ENCODE measurements around the gene RASAL1. TPM values are rescaled to one million over a fixed set of nuclear protein-coding genes. Genes with fewer than 3 reads are reported as not detected.
A peak's percentile ranks its signal among the peaks of the same experiment; 100 is the strongest.

RASAL1 gene
- total and polyA plus RNA-seq, 7 experiments from 2014 or later: 0.19 to 2.1 (median 1.4) TPM

DNA sequence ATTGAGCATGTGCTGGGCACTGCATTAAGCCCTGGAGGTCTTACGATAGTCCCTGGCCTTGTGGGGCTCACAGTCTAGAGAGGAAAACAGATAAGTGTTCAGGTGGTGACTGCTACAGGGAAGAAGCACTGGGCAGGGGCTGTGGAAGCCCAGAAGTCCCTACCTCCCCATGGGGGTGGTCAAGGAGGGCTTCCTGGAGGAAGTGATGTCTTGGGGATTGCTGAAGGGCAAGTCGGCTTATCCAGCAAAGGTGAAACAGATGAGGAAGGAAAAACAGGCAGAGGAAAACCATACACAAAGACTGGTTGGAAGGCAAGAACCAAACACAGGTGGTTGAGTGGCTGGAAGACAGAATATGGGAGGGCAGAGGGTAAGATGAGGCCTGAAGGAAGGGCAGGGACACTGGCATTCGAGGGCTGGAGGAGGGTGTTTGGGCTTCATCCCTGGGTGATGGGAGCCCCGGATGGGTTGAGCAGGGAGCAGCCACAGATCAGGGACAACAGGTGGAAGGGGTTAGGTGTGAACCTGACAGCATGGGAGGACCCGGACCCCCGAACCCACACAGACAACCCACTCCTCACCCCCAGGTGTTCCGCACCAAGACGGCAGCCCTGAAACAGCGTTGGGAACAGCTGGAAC is 16.8 kb upstream of the RASAL1 start:
- Mint-ChIP-seq H3K4me1 (peaks cover 0 to 27% (median 25%) of the 10 kb centered on the region in 7 donors), H3K4me3 (peak overlapping the region; percentile 76 to 88 (median 86))
- H3K4me3 ChIP-seq (ENCODE audit: low read length): peak overlapping the region; percentile 75

DNA sequence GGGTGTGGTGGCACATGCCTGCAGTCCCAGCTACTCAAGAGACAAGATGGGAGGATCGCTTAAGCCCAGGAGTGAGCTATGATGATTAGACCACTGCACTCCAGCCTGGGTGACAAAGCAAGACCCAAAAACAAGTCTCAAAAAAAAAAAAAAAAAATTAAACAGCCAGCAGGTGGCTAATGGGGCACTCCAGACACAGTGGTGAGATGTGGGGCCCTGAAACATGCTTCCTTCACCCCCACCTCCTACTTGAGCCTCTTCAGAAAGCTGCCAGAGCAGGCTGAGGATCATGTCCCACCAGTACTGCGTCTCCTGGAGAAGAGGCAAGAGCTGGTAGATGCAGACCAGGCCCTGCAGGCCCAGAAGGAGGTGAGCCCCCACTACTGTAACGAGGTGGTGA is 16.1 kb upstream of the RASAL1 start:
- Mint-ChIP-seq H3K27ac (peak overlapping the region in 6 of 9 donors; percentile 57 to 93 (median 84)), H3K27me3 (peaks cover 0 to 44% (median 0%) of the 10 kb centered on the region in 5 donors), H3K36me3 (peaks cover 0 to 6% (median 3%) of the 10 kb centered on the region in 5 donors), H3K4me1 (peaks cover 0 to 27% (median 21%) of the 10 kb centered on the region in 7 donors), H3K4me3 (peak overlapping the region in 9 of 10 donors; percentile 76 to 88 (median 85)), H3K9me3 (peaks cover 0 to 8% (median 5%) of the 10 kb centered on the region in 11 donors)
- Histone ChIP-seq H3K9me3 (ENCODE audit: control insufficient read depth in 2 of 3, low read length in 3 of 3) (no peaks in the 10 kb centered on the region), H3K4me1 (ENCODE audit: control insufficient read depth in 2 of 2, insufficient read depth in 2 of 2, low read length in 2 of 2) (peaks cover 0 to 19% of the 10 kb centered on the region in 2 donors), H3K36me3 (ENCODE audit: control insufficient read depth in 2 of 3, insufficient read depth in 3 of 3, low read length in 3 of 3) (no peaks in the 10 kb centered on the region), H3K27me3 (ENCODE audit: control insufficient read depth in 2 of 2, insufficient read depth in 2 of 2, low read length in 2 of 2) (no peaks in the 10 kb centered on the region), H3K4me3 (ENCODE audit: low read length) (no peak overlapping the region), H3K27ac (ENCODE audit: low read depth, low read length) (no peak overlapping the region)
- ATAC-seq: no peak
- intact Hi-C loops (cut with micrococcal nuclease): loop anchor here (2.0 to 10.0 kb wide), 5 partner anchors 53 to 247 kb away; partner anchors contain the start of genes OAS1 (in 1 of the 2) and TPCN1 (in 1 of the 2)
- ChIA-PET CTCF (interaction anchor here (0.7 kb wide), 1 partner anchor 15 kb away, joined by 3 read pairs; no protein-coding TSS in a partner anchor), POLR2A (interaction anchor here (0.6 to 1.3 kb wide), 2 partner anchors 33 to 86 kb away, joined by 3 to 4 read pairs; partner anchors contain the start of genes DDX54 and RITA1)
- DNase-seq: no peak

More for the DNA sequence above, 16.8 kb upstream of the RASAL1 start:
- Histone ChIP-seq H3K27ac (ENCODE audit: low read depth, low read length) (no peak overlapping the region), H3K4me1 (ENCODE audit: control insufficient read depth in 2 of 2, insufficient read depth in 2 of 2, low read length in 2 of 2) (peaks cover 0 to 19% of the 10 kb centered on the region in 2 donors), H3K36me3 (ENCODE audit: control insufficient read depth in 2 of 3, insufficient read depth in 3 of 3, low read length in 3 of 3) (peaks cover 0 to 4% (median 0%) of the 10 kb centered on the region in 3 experiments), H3K9me3 (ENCODE audit: control insufficient read depth in 2 of 3, low read length in 3 of 3) (no peaks in the 10 kb centered on the region), H3K27me3 (ENCODE audit: control insufficient read depth in 2 of 2, insufficient read depth in 2 of 2, low read length in 2 of 2) (no peaks in the 10 kb centered on the region)
- Mint-ChIP-seq H3K27me3 (peaks cover 0 to 40% (median 0%) of the 10 kb centered on the region in 5 donors), H3K9me3 (peaks cover 0 to 4% (median 2%) of the 10 kb centered on the region in 11 donors), H3K27ac (peak overlapping the region in 8 of 9 donors; percentile 40 to 93 (median 84)), H3K36me3 (peaks cover 0 to 4% (median 3%) of the 10 kb centered on the region in 5 donors)
- CTCF ChIA-PET: interaction anchor here (0.9 to 1.9 kb wide), 3 partner anchors 15 to 159 kb away, joined by 3 to 7 read pairs (median 3); no protein-coding TSS in a partner anchor
- ATAC-seq (no peak), DNase-seq (no peak)
- POLR2A ChIA-PET: interaction anchor here (1.3 kb wide), 1 partner anchor 33 kb away, joined by 4 read pairs; the partner anchor contains the start of genes DDX54 and RITA1
- intact Hi-C loops (cut with micrococcal nuclease): loop anchor here (2.0 to 10.0 kb wide), 5 partner anchors 54 to 248 kb away; partner anchors contain the start of genes OAS1 (in 1 of the 2) and TPCN1 (in 1 of the 2)

DNA sequence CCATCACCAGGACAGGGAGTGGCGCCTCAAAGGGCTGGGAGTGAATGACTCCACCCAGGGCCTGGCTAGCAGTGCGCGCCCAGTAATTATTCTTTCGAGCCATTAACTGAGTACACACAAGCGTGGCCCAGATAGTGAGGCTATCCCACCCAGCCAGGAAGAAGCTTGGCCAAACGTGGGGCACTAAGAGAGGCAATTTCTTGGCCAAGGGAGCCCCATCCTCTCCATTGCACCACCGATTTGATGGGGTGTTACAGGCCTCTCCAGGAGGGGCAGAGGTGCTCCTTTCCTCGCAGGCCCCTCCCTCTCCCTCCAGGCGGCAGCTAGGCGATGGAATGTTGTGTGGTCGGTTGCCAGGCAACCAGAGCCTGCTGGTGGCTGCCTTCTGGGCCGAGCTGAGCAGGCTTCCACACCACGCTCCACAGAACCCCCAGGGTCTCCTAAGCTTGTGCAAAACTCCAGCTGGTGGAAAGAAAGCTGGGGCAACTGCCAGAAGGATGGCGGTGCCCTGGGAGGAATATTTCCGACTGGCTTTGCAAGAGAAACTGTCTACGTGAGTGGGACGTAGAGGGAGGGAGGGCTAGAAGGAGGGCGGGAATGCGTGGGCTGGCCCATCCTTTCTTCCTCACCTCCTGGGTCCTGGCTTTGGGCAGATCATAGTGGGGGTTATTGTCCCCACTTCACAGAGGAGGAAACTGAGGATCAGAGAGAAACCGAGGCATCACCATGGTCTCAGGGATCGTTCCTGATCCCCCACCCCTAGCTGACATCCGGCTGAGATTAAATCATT is 14.0 kb upstream of the RASAL1 start, which contains the start of gene CFAP73:
TSS of gene CFAP73 (plus strand) at position 364 of the 790 bp plus-strand sequence. CDS start at position 498, 134 bp downstream.
- H3K27me3 ChIP-seq (ENCODE audit: control insufficient read depth in 2 of 2, insufficient read depth in 2 of 2, low read length in 2 of 2): no peaks in the 10 kb centered on the region
- ATAC-seq (no peak), DNase-seq (peak in 1 of 9 donors; percentile 41)
- H3K4me3 ChIP-seq (ENCODE audit: low read length): no peak within 1 kb of the TSS
- Mint-ChIP-seq H3K27me3 (peaks cover 0 to 42% (median 0%) of the 10 kb centered on the region in 5 donors), H3K4me3 (no peak within 1 kb of the TSS), H3K36me3 (peaks cover 0 to 6% (median 0%) of the 10 kb centered on the region in 5 donors), H3K4me1 (peaks cover 0 to 22% (median 19%) of the 10 kb centered on the region in 7 donors), H3K27ac (no peak within 1 kb of the TSS), H3K9me3 (peaks cover 0 to 14% (median 5%) of the 10 kb centered on the region in 11 donors)
- no peaks in the 10 kb centered on the region for H3K36me3 ChIP-seq (ENCODE audit: control insufficient read depth in 2 of 3, insufficient read depth in 3 of 3, low read length in 3 of 3)
- intact Hi-C loops (cut with micrococcal nuclease): loop anchor here in 1 of 2 donors (10.0 kb wide), 1 partner anchor 245 kb away; the partner anchor contains the start of gene OAS1
- no peak within 1 kb of the TSS for H3K27ac ChIP-seq (ENCODE audit: low read depth, low read length)
- POLR2A ChIA-PET: no interaction called here
- CTCF ChIA-PET: interaction anchor here (0.5 kb wide), 1 partner anchor 236 kb away, joined by 3 read pairs; no protein-coding TSS in a partner anchor
- no peaks in the 10 kb centered on the region for H3K9me3 ChIP-seq (ENCODE audit: control insufficient read depth in 2 of 3, low read length in 3 of 3)
- peaks cover 0 to 13% of the 10 kb centered on the region in 2 donors for H3K4me1 ChIP-seq (ENCODE audit: control insufficient read depth in 2 of 2, insufficient read depth in 2 of 2, low read length in 2 of 2)

GRCh38 chr12:113146999-113147398 is 11.4 kb upstream of the RASAL1 start:
- Mint-ChIP-seq H3K9me3 (peaks cover 0 to 14% (median 5%) of the 10 kb centered on the region in 11 donors), H3K27ac (no peak overlapping the region), H3K36me3 (peaks cover 0 to 6% (median 0%) of the 10 kb centered on the region in 5 donors), H3K27me3 (peaks cover 0 to 26% (median 0%) of the 10 kb centered on the region in 5 donors), H3K4me1 (peaks cover 0 to 4% (median 2%) of the 10 kb centered on the region in 7 donors), H3K4me3 (no peak overlapping the region)
- Histone ChIP-seq H3K36me3 (ENCODE audit: control insufficient read depth in 2 of 3, insufficient read depth in 3 of 3, low read length in 3 of 3) (no peaks in the 10 kb centered on the region), H3K27me3 (ENCODE audit: control insufficient read depth in 2 of 2, insufficient read depth in 2 of 2, low read length in 2 of 2) (no peaks in the 10 kb centered on the region), H3K4me3 (ENCODE audit: low read length) (no peak overlapping the region), H3K4me1 (ENCODE audit: control insufficient read depth in 2 of 2, insufficient read depth in 2 of 2, low read length in 2 of 2) (no peaks in the 10 kb centered on the region), H3K27ac (ENCODE audit: low read depth, low read length) (no peak overlapping the region), H3K9me3 (ENCODE audit: control insufficient read depth in 2 of 3, low read length in 3 of 3) (no peaks in the 10 kb centered on the region)
- CTCF ChIA-PET: no interaction called here
- DNase-seq (no peak), ATAC-seq (no peak)
- intact Hi-C loops (cut with micrococcal nuclease): no loop called here
- POLR2A ChIA-PET: interaction anchor here (0.7 kb wide), 1 partner anchor 790 kb away, joined by 4 read pairs; no protein-coding TSS in a partner anchor

- Histone ChIP-seq H3K36me3 (ENCODE audit: control insufficient read depth in 2 of 3, insufficient read depth in 3 of 3, low read length in 3 of 3) (no peaks in the 10 kb centered on the region), H3K9me3 (ENCODE audit: control insufficient read depth in 2 of 3, low read length in 3 of 3) (no peaks in the 10 kb centered on the region)
These were observed 10.4 kb upstream of the RASAL1 start for GRCh38 chr12:113145720-113146551.

More at GRCh38 chr12:113145720-113146551, 10.4 kb upstream of the RASAL1 start:
- no peak for ATAC-seq
- H3K9me3 Mint-ChIP-seq: peaks cover 0 to 14% (median 5%) of the 10 kb centered on the region in 11 donors
- H3K36me3 Mint-ChIP-seq: peaks cover 0 to 6% (median 0%) of the 10 kb centered on the region in 5 donors
- peaks cover 0 to 22% (median 0%) of the 10 kb centered on the region in 5 donors for H3K27me3 Mint-ChIP-seq
- intact Hi-C loops (cut with micrococcal nuclease): no loop called here
- peaks cover 0 to 2% (median 0%) of the 10 kb centered on the region in 7 donors for H3K4me1 Mint-ChIP-seq
- H3K27ac ChIP-seq (ENCODE audit: low read depth, low read length): no peak overlapping the region
- H3K27me3 ChIP-seq (ENCODE audit: control insufficient read depth in 2 of 2, insufficient read depth in 2 of 2, low read length in 2 of 2): no peaks in the 10 kb centered on the region
- no peaks in the 10 kb centered on the region for H3K4me1 ChIP-seq (ENCODE audit: control insufficient read depth in 2 of 2, insufficient read depth in 2 of 2, low read length in 2 of 2)
- CTCF ChIA-PET: no interaction called here
- H3K27ac Mint-ChIP-seq: no peak overlapping the region
- POLR2A ChIA-PET: no interaction called here
- no peak overlapping the region for H3K4me3 Mint-ChIP-seq
- H3K4me3 ChIP-seq (ENCODE audit: low read length): no peak overlapping the region
- DNase-seq: no peak

Data from naive thymus-derived CD4-positive, alpha-beta T cell (primary cell).